Activated naive CD4-positive, alpha-beta T cell treated with anti-CD3 and anti-CD28 coated beads, Interleukin-2, amount 10 ng/mL, durations not matched to agents 7 days and 5 days (primary cell): ENCODE data around the gene GPRC5B.

Experiments used
- CTCF ChIA-PET: fragments of 350-600 bp; sonication (Branson Sonifier 250); formaldehyde crosslinking; loops from one replicate; lab custom pipeline; 2021; ENCODE audit warnings: antibody characterized with exemption; lab: Charles Lee
- DNase-seq: peaks from one replicate; pipeline ENCODE4 v3.0.0-alpha.2; 2020
- H3K27ac Mint-ChIP-seq: one replicate; pipeline ENCODE4 v1.8.0; 2021; ENCODE audit warnings: mild to moderate bottlenecking, moderate library complexity, mixed read lengths
- H3K27me3 Mint-ChIP-seq: one replicate; pipeline ENCODE4 v1.8.0; 2021; ENCODE audit warnings: mild to moderate bottlenecking, mixed read lengths
- H3K36me3 Mint-ChIP-seq: one replicate; pipeline ENCODE4 v1.8.0; 2021; ENCODE audit warnings: mixed read lengths
- H3K4me1 Mint-ChIP-seq: one replicate; pipeline ENCODE4 v1.8.0; 2021; ENCODE audit warnings: mixed read lengths
- H3K4me3 Mint-ChIP-seq: one replicate; pipeline ENCODE4 v1.8.0; 2021; ENCODE audit warnings: mild to moderate bottlenecking, moderate library complexity, mixed read lengths
- H3K9me3 Mint-ChIP-seq: one replicate; pipeline ENCODE4 v1.8.0; 2021; ENCODE audit warnings: mixed read lengths

The GPRC5B gene

DNA sequence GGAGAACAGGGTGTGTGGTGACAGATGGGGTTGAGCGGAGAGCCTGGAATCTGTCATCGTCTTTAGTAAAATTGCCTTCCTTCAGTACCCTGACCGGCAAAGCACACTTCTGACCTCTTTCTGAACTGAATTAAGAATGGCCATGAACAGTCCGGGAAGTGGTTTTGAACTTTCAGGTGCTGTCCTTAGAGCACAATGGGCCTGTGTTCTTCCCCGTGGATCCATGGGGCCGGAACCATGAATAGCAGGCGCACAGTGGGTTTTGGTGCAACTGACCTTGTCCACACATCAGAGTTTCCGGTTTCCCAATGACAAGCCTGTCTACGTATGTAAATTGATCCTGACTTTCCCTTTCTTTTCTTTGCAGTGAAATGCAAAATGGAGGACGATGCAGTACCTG lies 28.5 kb downstream of the GPRC5B start:
- Mint-ChIP-seq H3K27me3 (no peaks in the 10 kb centered on the region), H3K27ac (no peak overlapping the region), H3K4me1 (no peaks in the 10 kb centered on the region), H3K9me3 (no peaks in the 10 kb centered on the region), H3K4me3 (no peak overlapping the region), H3K36me3 (no peaks in the 10 kb centered on the region)
- no peak for DNase-seq
- CTCF ChIA-PET = no interaction called here

GRCh38 chr16:19854543-19854876 lies 30.1 kb downstream of the GPRC5B start:
- no peak for DNase-seq
- Mint-ChIP-seq H3K4me1 (no peaks in the 10 kb centered on the region), H3K36me3 (no peaks in the 10 kb centered on the region), H3K9me3 (no peaks in the 10 kb centered on the region), H3K4me3 (no peak overlapping the region), H3K27me3 (no peaks in the 10 kb centered on the region), H3K27ac (no peak overlapping the region)
- CTCF ChIA-PET = no interaction called here

DNA sequence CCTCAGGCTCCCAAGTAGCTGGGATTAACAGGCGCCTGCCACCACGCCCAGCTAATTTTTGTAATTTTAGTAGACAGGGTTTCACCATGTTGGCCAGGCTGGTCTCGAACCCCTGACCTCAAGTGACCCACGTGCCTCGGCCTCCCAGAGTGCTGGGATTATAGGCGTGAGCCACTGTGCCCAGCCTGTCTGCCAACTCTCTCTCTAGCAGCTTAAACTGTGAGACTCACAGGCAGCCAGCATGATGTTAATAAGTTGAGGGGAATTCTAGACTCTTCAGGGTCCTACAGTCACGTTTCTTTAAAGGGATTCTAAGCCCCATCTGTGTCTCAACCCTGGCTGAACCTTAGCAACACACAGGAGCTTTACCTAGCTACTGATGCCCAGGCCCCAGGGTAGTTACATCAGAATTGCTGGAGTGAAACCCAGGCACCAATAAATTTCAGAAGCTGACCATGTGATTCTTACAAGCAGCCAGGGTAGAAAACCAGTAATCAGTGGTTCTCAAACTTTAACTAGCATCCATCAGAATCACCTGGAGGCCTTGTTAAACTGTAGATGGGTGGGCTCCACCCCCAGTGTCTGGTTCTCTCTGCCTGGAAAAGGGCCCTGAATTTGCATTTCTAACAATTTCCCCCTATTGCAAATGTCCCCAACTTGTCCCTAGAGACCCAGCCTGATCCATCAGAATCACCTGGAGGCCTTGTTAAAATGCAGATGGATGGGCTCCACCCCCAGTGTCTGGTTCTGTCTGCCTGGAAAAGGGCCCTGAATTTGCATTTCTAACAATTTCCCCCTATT lies 30.7 kb downstream of the GPRC5B start:
- Mint-ChIP-seq H3K27me3 (no peaks in the 10 kb centered on the region), H3K9me3 (no peaks in the 10 kb centered on the region), H3K4me1 (no peaks in the 10 kb centered on the region), H3K27ac (no peak overlapping the region), H3K36me3 (no peaks in the 10 kb centered on the region), H3K4me3 (no peak overlapping the region)
- CTCF ChIA-PET = no interaction called here
- no peak for DNase-seq

DNA sequence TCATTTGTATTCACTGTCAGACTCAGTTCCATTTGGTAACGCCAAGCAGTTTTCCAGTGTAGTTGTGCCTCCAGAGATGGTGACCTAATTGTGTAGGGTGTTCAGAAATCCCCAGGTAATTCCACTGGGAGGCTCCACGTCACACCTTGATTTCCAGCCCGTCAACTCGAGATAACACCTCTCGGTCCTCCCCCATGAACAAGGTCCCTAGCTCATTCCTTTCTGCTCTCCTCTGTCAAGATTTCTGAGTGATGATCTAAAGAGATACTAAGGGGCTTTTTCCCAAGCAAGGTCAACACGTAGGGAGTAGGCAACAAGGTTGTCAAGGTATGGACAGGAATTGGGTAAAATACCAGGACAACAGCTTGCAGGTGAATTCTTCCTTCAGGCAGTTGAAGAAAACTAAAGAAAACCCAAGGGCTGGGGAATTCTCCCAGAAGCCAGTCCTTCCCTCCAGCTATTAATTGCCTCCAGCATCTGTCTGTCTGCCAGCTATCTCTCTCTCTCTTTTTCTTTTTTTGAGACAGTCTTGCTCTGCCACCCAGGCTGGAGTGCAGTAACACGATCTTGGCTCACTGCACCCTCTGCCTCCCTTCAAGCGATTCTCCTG lies 31.4 kb downstream of the GPRC5B start:
- Mint-ChIP-seq H3K9me3 (no peaks in the 10 kb centered on the region), H3K4me3 (no peak overlapping the region), H3K27me3 (no peaks in the 10 kb centered on the region), H3K27ac (no peak overlapping the region), H3K4me1 (no peaks in the 10 kb centered on the region), H3K36me3 (no peaks in the 10 kb centered on the region)
- CTCF ChIA-PET = no interaction called here
- no peak for DNase-seq

- H3K4me3 Mint-ChIP-seq = no peak overlapping the region
- CTCF ChIA-PET = no interaction called here
- H3K27ac Mint-ChIP-seq = no peak overlapping the region
- no peaks in the 10 kb centered on the region for H3K27me3 Mint-ChIP-seq
- H3K4me1 Mint-ChIP-seq = no peaks in the 10 kb centered on the region
- no peaks in the 10 kb centered on the region for H3K9me3 Mint-ChIP-seq
- DNase-seq = no peak
- no peaks in the 10 kb centered on the region for H3K36me3 Mint-ChIP-seq
These were observed 33.2 kb downstream of the GPRC5B start for GRCh38 chr16:19851476-19851875.

DNA sequence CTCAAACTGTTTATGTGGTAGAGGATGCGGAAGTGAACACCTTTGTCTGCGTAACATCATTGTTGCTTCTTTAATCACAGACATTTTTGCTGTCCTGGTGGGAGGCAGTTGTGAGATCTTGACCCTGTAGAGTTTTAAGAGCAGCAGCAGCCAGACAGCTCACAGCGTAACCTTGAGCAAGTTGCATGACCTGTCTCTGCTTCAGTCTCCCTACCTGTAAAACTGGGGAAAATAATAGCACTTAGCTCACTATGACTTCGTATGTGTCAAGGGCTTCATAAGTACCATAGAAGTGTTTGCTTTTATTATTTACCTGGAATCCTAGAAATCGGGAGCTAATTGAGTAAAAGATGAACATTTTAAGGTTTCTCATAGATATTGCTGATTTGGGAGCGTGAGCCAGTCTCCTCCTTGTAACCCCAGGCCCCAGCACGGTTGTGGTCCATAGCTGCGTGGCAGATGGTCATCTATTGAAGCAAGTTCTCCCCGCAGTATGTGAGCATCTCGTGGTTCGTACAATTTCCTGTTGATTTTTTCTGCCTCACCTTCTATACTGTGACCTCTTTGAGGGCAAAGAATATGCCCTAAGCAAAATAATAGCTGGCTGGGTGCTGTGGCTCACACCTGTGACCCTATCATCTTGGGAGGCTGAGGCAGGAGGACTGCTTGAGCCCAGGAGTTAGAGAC lies 34.4 kb downstream of the GPRC5B start:
- Mint-ChIP-seq H3K9me3 (no peaks in the 10 kb centered on the region), H3K4me3 (no peak overlapping the region), H3K27ac (no peak overlapping the region), H3K27me3 (no peaks in the 10 kb centered on the region), H3K4me1 (no peaks in the 10 kb centered on the region), H3K36me3 (no peaks in the 10 kb centered on the region)
- CTCF ChIA-PET = interaction anchor here (0.8 kb wide), 1 partner anchor 9 kb away, joined by 3 read pairs; no protein-coding TSS in a partner anchor
- no peak for DNase-seq

- H3K4me3 Mint-ChIP-seq = no peak overlapping the region
- CTCF ChIA-PET = no interaction called here
- H3K9me3 Mint-ChIP-seq = no peaks in the 10 kb centered on the region
- H3K4me1 Mint-ChIP-seq = no peaks in the 10 kb centered on the region
- no peaks in the 10 kb centered on the region for H3K36me3 Mint-ChIP-seq
- no peaks in the 10 kb centered on the region for H3K27me3 Mint-ChIP-seq
- no peak for DNase-seq
- no peak overlapping the region for H3K27ac Mint-ChIP-seq
These were observed 35.9 kb downstream of the GPRC5B start for GRCh38 chr16:19848756-19849155.

DNA sequence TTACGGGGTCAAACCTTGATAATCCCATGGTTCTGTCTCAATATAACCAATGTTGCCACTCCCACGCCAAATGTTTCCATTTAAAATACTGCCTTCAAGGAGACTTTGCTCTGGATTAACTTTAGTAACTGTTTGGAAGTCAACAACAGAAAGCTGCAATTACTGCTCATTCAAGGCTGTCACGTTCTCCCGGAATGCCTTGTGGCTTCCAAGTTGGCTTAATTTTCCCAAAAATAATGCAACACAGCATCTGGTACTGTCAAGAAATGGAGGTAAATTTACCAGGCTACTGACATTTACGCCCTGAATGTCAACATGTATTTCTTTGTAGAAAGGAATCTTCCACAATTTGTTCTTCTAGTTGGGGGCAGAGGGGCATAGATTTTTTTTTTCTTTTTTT lies 38.2 kb downstream of the GPRC5B start:
- no peak overlapping the region for H3K4me3 Mint-ChIP-seq
- H3K36me3 Mint-ChIP-seq = no peaks in the 10 kb centered on the region
- no peak overlapping the region for H3K27ac Mint-ChIP-seq
- no peaks in the 10 kb centered on the region for H3K4me1 Mint-ChIP-seq
- H3K9me3 Mint-ChIP-seq = no peaks in the 10 kb centered on the region
- no peak for DNase-seq
- CTCF ChIA-PET = no interaction called here
- no peaks in the 10 kb centered on the region for H3K27me3 Mint-ChIP-seq

DNA sequence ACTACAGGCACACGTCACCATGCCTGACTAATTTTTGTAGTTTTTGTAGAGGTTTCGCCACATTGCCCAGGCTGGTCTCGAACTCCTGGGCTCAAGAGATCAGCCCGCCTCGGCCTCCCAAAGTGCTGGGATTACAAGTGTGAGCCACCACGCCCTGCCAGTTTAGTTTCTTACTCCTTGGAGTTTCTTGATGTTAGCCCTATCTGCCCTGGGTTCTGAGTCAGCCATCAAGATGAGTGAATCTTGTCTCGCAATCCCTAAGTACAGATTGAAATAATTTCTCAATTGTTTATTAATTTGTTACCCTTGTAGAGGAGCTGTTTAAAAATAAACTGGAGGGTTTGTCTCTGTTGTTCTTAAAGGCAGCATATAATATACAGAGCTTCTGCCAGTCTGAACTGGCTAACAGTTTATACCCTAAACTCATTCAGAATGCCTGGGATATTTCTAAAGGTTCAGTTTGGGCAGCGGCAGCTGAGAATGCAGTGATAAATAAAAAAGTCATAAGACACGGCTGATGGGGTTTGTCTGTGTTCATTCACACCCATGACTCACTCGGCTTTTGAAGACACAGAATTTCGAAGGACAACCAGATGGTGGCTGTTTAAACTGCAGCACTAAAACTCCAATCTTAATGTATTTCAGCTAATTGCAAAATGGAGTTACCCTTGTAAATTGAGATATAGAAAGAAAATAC lies 39.6 kb downstream of the GPRC5B start:
- no peak overlapping the region for H3K27ac Mint-ChIP-seq

DNA sequence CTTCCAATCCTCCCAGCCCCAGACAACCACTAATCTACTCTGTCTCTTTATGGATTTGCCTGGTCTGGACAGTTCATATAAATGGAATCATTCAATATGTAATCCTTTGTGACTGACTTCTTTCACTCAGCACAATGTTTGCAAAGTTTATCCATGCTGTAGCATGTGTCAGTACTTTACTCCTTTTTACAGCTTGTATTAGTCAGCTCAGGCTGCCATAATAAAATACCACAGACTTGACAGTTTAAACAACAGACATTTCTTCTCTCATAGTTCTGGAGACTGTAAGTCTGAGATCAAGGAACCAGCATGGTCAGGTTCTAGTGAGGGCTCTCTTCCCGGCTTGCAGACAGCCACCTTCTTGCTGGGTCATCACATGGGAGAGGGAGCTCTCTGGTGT lies 41.3 kb downstream of the GPRC5B start:
- no peaks in the 10 kb centered on the region for H3K27me3 Mint-ChIP-seq
- no peaks in the 10 kb centered on the region for H3K36me3 Mint-ChIP-seq
- H3K9me3 Mint-ChIP-seq = no peaks in the 10 kb centered on the region
- no peaks in the 10 kb centered on the region for H3K4me1 Mint-ChIP-seq
- DNase-seq = no peak
- CTCF ChIA-PET = no interaction called here
- no peak overlapping the region for H3K27ac Mint-ChIP-seq
- H3K4me3 Mint-ChIP-seq = no peak overlapping the region

More for the DNA sequence above, 39.6 kb downstream of the GPRC5B start:
- H3K4me3 Mint-ChIP-seq = no peak overlapping the region
- H3K27me3 Mint-ChIP-seq = no peaks in the 10 kb centered on the region
- H3K36me3 Mint-ChIP-seq = no peaks in the 10 kb centered on the region
- CTCF ChIA-PET = interaction anchor here (1.4 kb wide), 1 partner anchor 244 kb away, joined by 3 read pairs; no protein-coding TSS in a partner anchor
- H3K9me3 Mint-ChIP-seq = no peaks in the 10 kb centered on the region
- H3K4me1 Mint-ChIP-seq = no peaks in the 10 kb centered on the region
- DNase-seq = no peak

DNA sequence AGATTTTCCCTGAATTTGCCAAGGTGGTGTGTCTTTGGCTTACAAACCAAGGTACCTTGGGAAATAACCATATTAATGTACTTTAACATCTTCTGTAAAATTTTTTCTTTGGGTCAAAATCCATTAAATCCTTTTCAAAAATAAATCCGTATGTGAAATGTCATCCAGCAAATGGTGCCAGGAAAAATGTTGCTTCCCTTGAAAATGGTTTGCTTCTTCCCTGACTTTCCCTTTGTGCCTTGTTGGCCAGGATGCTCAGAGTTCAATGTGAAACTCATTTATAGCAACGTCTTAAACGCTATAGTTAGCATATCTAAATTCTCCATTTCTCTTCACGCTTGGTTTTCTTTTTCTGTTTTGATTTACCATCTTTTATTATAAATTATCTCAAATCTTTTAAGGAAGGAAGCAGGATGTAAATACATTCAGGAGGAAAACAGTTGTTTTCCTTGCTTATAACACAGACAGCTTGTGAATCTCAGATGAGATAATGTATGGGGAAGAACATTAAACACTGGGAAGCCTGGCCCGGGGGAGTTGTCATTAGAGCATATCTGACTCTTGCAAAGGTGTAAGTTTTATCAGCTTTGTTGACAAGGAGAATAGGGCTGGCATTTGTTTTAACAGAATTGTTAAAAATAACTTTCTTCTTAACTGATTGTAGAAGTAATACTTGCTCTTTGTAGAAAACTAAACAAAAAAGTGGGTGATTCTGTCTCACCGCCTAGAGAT lies 42.1 kb downstream of the GPRC5B start:
- H3K4me1 Mint-ChIP-seq = no peaks in the 10 kb centered on the region
- DNase-seq = no peak
- no peak overlapping the region for H3K27ac Mint-ChIP-seq
- no peaks in the 10 kb centered on the region for H3K9me3 Mint-ChIP-seq
- H3K4me3 Mint-ChIP-seq = no peak overlapping the region
- no peaks in the 10 kb centered on the region for H3K36me3 Mint-ChIP-seq
- no peaks in the 10 kb centered on the region for H3K27me3 Mint-ChIP-seq
- CTCF ChIA-PET = no interaction called here

DNA sequence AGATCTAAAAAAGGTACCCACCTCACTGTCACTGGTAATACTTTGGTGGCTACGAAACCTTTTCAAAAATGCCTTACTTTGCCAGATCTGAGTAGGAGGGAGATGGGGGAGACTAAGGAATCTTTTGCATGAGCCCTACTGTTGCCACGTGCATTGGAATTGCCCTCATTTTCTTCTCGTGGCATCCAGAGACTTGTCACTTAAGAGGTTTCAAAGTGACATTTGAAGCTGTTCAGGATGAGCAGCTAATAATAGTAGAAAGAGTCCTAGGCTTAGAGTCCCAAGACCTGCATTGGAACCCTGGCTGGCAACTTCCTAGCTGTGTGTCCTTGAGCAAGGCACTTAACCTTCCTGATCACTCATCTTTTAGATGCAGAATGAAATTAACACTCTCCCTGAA lies 43.5 kb downstream of the GPRC5B start:
- Mint-ChIP-seq H3K4me1 (no peaks in the 10 kb centered on the region), H3K27ac (no peak overlapping the region), H3K9me3 (no peaks in the 10 kb centered on the region), H3K36me3 (no peaks in the 10 kb centered on the region), H3K4me3 (no peak overlapping the region), H3K27me3 (no peaks in the 10 kb centered on the region)
- no peak for DNase-seq
- CTCF ChIA-PET = interaction anchor here (0.7 to 1.6 kb wide), 2 partner anchors 9 to 240 kb away, joined by 3 read pairs; no protein-coding TSS in a partner anchor

- no peak overlapping the region for H3K4me3 Mint-ChIP-seq
- DNase-seq = no peak
- H3K27ac Mint-ChIP-seq = no peak overlapping the region
- H3K9me3 Mint-ChIP-seq = no peaks in the 10 kb centered on the region
- H3K36me3 Mint-ChIP-seq = no peaks in the 10 kb centered on the region
- no peaks in the 10 kb centered on the region for H3K27me3 Mint-ChIP-seq
- CTCF ChIA-PET = interaction anchor here (0.7 to 1.6 kb wide), 2 partner anchors 10 to 239 kb away, joined by 3 read pairs; no protein-coding TSS in a partner anchor
- no peaks in the 10 kb centered on the region for H3K4me1 Mint-ChIP-seq
These were observed 44.0 kb downstream of the GPRC5B start for GRCh38 chr16:19840524-19841110.
